ENCODE measurements around the gene APLP2.
"Not testable (repeated sequence)": the region's sequence is repeated elsewhere in the genome, so short reads cannot be mapped to it uniquely, and the experiment has no call there.

APLP2 gene

DNA sequence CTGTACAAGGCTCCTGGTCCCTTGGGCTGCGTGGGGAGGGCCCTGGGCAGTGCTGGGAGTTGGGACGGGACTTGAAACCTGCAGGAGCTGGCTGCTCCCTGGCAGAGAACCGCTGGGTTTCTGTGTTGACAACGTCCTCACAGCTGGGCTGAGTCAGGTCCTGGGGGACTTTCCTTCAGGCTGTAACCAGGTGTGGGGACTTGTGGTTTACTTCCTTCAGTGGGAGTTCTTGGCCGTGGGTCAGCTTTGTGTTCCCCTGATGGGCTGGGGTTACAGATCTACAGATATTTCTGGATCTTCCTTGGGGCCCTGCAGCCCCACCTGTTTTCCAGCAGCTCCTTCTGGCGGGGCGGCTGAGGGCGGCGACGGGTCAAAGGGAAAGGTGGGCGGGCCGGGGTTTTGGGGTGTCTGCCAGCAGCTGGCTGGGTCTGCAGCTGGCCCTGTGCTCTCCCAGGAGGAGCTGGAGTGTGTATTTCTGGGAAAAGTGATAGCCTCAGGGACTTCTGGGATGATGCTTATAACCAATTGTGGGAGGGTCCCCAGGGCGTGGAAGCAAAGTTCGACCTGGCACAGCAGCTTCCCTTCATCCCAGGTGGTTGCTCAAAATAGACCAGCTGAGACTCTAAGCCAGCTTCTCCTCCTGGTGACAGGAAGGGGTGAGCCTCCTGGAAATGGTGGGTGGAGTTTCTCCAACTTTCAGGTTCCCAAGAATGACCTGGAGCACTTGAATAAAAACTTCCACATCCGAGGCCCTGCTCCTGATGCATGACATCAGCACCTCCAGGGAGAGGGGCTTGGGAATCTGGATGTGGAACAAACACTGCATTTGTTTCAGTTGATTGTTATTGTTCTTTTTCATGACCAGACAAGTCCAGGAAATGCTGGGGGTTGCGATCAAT is 109.0 kb downstream of the APLP2 start:
- no peak for DNase-seq

DNA sequence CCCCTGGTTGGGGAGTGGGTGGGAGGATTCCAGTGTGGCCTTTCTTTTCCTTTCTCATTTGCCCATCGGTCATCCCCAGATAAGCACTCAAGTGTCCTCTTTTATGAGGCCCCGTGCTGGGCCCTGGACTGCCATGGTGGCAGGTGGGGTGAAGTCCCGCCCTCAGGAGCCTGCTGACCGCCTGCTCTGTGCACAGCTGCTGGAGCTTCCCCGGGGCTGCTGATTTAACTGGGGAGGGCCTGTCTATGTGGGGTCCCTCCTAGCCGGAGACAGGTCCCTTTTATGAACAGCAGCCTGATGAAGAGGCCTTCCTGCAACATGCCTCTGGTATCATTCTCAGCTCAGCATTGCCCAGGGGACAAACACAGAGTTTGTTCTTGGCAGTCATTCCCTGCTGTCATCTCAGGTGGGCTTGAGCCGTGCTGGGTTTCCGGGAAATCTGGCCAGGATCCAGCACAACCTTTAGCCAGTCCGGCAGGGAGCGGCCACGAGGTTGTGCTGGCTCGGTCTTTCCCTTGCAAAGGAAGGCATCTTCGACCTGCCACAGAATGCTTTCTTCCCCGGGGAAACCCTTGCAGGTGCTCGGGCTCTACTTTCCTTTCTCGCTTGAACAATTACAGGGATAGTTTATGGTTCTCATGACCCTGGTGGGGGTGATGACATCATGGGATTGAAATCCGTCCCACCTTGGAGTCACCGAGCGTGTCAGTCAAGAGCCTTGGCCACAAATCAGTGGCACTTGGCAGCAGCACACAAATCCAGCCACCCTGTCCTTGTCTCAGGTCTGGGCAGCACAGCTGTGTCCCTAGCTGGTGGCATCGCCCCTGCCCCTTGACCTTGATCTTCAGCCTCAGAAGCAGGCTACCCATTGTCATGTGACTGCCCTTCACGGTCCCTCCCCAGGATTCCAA is 110.0 kb downstream of the APLP2 start:
- no peak for DNase-seq

DNA sequence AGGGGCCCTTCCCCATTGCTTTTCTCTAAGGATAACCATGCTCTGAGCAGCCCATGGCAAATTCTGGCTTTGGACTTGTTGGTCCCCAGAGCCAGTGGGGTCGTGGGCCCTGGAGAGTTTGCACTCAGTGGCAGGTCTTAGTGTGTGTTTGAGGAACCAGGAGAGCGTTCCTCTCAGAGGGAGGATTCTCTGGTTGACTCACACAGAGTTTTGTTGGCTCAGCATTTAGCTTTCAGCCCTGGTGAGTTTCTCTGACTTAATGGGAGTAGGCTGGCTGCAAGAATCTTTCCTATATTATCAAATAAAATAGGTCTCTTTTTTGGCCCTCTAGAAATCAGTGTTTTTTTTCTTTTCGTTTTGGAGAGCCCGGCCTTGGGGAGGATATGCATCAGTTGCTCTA is 110.8 kb downstream of the APLP2 start:
- no peak for DNase-seq

DNA sequence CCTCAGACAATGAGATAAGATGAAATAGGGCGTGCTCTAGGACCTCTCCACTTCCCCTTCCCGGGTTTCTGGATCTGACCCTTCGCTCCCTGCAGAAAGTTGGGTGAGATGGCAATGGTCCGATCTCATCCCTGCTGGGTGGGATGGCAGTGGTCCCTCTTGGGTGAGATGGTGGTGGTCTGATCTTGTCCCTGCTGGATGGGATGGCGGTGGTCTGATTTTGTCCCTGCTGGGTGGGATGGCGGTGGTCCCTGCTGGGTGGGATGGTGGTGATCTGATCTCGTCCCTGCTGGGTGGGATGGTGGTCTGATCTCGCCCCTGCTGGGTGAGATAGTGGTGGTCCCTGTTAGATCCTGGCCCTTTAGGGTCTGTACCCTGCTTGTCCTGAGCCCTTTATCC is 111.2 kb downstream of the APLP2 start:
- DNase-seq: no peak

DNA sequence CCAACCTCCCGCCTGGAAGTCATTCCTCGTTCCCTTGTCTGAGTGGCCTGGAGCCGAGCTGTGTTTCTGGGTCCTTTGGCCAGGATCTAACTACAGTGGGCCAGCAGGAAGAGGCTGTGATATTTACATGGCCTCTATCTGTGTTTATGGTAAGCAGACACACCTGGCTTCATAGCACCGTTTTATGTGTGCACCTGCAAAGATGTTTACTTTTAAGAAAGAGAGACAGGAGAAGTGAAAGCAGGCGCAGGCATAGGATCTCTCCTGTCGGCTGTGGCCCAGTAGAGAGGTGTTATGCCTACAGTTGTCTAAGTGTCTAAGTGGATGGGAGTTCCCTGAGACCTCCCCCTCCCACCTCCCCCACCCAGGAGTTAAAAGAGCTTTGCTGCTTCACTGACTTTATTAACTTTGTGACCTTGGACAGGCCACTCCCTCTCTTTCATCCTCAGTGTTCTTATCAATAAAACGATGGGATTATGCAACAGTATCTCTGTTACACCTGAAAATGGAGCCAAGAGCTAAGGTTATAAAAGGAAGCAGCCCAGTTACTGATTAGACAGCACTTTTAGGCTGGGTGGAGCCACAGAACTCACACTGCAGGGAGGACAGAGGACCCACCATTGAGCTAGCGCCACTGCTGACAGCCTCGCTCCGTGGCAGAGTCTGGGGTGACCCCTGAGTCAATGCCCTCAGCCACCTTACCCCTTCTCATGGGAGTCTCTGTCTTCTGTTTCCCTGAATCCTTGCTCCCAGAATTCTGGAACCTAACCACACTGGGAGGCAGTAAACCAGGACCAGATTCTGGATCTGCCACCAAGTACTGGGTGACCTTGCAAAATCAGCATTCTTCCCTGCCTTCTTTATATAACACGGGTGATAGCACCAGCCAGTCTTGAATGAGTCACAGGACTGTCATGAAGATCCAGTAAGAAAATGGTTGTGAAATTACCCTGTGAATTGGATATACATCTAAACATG is 111.9 kb downstream of the APLP2 start:
- DNase-seq: no peak

DNA sequence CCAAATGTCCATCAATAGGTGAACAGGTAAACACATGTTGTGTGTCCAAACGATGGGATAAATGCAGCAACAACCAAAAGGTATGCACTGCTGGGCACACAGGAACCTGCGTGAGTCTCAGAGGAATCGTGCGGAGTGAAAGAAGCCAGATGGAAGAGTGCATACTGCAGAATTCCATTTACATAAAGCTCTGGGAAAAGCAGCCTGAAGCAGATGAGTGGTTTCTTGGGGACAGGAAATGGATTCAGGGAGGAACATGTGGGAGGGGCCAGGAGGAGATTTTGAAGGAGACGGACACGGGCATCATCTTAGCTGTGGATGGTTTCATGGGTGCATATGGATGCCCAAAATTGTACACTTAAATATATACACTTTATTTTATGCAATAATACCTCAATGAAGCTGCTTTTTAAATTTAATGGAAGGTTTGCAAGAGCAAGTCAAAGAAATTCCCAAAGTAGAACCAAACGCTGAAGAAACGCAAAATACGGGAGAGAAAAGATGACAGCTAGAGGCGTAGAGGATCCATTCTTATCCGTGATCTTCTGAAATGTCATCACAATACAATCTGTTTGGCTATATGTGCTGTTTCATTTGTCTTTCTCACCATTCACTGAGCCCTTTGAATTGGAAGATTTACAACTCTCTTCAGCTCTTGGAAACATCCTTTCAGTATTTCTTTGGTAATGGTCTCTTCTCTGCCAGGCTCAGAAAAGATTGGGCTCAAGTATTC is 114.3 kb downstream of the APLP2 start:
- no peak for DNase-seq

DNA sequence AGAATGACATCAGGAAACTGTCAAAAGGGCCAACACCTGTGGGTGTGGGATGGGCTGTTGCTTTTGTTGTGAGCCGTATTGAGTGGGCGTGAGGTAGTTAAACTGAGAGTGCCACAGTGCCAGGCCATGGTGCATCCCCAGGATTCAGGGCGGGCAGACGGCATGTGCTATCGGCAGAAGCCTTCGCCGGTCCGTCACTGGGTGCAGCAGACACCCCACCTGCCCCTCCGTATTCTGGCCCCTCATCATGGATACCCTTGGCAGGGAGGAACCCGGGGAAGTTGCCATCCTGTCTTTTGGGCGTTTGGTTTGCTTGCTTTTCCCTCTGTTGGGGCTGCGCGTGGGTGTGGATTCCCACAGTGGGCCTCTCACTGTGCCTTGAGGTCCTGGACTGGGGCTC is 117.4 kb downstream of the APLP2 start:
- DNase-seq: no peak

DNA sequence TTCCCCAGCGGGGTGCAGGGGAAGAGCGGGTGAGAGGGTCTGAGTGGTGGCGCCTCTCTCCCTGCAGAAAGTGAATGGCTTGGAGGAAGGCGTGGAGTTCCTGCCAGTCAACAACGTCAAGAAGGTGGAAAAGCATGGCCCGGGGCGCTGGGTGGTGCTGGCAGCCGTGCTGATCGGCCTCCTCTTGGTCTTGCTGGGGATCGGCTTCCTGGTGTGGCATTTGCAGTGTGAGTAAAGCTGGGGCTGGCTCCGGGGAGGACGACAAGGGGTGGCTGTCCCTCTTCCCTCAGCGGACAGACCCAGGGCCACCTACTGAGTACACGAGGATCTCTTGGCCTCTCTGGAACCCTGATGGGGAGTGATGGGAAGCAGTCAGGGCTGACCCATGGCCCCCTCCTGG is 118.4 kb downstream of the APLP2 start:
- DNase-seq: no peak

DNA sequence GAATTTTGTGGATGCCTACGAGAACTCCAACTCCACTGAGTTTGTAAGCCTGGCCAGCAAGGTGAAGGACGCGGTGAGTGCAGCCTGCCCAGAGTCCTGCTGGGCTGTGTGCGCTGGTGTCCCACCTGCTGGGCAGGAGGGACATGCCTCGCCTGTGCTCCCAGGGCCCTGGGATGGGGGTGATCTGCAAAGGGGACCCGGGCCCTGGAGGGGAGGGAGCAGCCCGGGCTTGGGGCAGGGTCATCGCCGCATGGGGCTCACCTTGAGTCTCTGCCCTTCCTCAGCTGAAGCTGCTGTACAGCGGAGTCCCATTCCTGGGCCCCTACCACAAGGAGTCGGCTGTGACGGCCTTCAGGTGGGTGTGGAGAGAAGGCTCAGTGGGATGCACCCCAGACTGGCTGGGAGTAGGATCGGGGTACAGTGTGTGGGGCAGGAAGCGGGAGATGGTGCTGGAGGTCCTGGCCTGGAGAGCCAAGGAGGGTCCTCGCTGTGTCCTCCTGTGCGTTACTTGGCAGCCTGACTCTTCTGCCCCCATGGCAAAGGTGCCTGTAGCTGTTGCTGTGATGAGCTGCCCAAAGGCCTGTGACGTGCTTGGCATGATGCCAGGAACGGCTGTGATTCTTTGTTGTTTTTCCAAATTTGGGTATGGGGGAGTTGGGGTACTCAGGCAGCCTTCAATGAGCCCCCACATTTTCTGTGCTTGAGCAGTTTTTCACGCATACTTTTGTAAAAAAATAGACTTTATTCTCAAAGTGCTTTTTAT is 119.1 kb downstream of the APLP2 start:
- no peak for DNase-seq

DNA sequence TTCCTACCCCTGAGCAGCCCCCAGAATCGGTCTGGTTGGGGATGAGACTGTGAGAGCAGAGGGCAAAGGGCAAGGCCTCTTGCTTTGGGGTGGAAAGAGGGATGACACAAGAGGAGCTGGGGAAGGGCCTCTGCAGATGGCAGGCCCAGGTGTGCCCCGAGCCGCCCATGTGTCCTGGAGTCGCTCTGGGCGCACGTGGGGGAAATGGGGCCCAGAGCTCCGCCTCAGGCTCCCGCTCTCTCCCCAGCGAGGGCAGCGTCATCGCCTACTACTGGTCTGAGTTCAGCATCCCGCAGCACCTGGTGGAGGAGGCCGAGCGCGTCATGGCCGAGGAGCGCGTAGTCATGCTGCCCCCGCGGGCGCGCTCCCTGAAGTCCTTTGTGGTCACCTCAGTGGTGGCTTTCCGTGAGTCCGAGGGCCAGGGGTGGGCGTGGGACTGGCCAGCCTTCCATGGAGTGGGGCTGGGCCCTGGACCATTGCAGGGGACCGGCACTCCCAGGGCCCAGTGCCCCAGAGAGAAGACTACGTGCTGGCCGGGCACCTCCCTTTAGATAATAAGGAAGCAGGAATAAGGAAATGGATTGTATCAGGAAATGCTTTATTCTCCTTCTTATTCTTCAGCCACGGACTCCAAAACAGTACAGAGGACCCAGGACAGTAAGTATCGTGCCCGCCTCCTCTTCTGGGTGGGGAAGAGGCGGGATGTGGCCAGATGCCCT is 120.0 kb downstream of the APLP2 start:
- no peak for DNase-seq

DNA sequence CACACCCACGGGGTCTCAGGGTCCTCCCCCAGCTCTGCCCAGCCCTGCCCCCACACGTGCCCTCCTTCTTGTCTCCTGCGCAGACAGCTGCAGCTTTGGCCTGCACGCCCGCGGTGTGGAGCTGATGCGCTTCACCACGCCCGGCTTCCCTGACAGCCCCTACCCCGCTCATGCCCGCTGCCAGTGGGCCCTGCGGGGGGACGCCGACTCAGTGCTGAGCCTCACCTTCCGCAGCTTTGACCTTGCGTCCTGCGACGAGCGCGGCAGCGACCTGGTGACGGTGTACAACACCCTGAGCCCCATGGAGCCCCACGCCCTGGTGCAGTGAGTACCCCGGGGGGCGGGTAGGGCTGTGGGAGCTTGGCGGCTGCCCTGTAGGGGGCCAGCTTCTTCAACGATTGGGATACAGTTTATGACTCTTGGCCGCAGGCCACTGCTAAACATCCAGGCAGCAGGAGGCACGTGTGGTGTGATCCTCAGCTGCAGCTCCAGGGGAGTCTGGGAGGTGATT is 120.7 kb downstream of the APLP2 start:
- no peak for DNase-seq

DNA sequence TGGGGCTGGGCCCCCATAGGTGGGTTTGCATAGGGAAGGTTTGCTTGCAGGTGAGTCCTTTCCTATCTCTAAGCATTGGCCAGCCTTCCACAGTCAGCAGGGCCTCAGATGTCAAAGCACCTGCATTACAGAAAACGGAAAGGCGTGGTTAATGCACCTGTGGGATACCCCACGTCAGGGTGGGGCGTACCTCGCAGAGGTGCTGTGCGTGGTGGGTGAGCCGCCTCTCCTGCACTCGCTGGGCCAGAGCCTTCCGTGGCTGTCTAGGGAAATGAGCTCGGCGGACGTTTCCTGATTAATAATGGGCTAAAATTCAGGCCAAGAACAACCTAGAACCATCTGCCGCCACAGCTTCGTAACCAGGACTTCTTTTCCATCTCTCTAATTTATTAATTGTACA is 122.2 kb downstream of the APLP2 start:
- DNase-seq: no peak

DNA sequence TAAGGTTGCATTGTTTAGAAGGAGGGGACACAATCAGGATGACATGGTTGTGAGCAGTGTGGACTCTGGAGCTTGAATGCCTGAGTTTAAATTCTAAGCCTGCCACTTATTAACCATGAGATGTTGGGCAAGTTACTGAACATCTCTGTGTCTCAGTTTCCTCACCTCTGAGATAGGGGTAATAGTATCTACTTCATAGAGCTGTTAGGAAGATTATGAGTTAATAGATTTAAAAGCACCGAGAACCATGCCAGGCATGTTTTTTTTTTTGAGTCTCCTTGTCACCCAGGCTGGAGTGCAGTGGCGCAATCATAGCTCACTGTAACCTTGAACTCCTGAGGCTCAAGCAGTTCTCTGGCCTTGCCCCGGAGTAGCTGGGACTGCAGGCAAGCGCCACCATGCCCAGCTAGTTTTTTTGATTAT is 123.2 kb downstream of the APLP2 start:
- no peak for DNase-seq

DNA sequence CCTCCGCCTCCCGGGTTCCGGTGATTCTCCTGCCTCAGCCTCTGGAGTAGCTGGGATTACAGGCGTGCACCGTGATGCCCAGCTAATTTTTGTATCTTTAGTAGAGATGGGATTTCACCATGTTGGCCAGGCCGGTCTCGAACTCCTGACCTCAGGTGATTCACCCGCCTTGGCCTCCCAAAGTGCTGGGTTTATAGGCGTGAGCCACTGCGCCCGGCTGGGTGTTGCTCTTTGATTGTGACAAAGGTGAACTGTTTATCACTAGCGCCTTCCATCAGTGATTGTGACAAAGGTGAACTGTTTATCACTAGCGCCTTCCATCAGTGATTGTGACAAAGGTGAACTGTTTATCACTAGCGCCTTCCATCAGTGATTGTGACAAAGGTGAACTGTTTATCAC is 123.9 kb downstream of the APLP2 start:
- DNase-seq: not testable (repeated sequence)
